Pulmonary artery endothelial cell (primary cell): ENCODE data around the gene RNU6-9. TPM values are rescaled to one million over a fixed set of nuclear protein-coding genes. Genes with fewer than 3 reads are reported as not detected.

ENCODE experiments used
- DNase-seq: peaks from one replicate; pipeline ENCODE4 v3.0.0-alpha.2; 2011; ENCODE audit warnings: low read depth, low spot score
- total RNA-seq: library from RNA; depleted of rRNA; stranded (reverse); fragments of >200 nt; gene quantifications from 2 replicates; pipeline ENCODE4 v1.2.3, GENCODE V29; 2014

Gene RNU6-9
- total RNA-seq, 1 donor from 2014 or later, result not detected

GRCh38 chr19:861756-862580, 31.3 kb upstream of the RNU6-9 start:
- no peak for DNase-seq

DNA sequence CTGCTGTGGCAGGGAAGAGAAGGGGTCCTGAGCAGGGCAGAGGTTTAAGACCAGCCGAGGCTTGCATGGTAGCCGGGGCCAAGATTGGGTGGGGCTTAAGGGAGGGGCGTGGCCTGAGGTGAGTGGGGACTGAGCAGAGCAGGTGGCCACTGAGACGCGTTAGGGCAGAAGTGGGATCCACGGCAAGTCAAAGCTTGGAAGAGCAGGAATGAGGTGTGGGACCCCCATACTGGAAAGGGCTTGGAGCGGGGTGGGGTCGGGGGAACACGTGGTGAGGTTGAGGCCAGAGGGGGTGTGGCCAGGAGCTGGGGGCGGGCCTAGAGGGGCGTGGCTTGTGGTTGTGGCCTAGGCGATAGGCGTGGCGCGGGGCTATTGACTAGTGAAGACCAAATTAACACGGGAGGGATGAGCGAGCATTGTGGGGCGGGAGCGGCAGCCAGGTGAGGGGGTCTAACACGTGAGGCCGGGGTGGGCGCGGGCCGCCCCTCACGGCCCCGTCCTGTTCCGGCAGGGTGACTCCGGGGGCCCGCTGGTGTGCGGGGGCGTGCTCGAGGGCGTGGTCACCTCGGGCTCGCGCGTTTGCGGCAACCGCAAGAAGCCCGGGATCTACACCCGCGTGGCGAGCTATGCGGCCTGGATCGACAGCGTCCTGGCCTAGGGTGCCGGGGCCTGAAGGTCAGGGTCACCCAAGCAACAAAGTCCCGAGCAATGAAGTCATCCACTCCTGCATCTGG, 30.5 kb upstream of the RNU6-9 start:
- no peak for DNase-seq

DNA sequence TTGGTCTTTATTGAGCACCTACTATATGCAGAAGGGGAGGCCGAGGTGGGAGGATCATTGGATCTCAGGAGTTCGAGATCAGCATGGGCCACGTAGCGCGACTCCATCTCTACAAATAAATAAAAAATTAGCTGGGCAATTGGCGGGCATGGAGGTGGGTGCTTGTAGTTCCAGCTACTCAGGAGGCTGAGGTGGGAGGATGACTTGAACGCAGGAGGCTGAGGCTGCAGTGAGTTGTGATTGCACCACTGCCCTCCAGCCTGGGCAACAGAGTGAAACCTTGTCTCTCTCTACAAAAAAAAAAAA, 30.0 kb upstream of the RNU6-9 start:
- DNase-seq, result no peak

- no peak for DNase-seq
Observed at GRCh38 chr19:866769-867300, 26.4 kb upstream of the RNU6-9 start.

GRCh38 chr19:867301-867793, 25.9 kb upstream of the RNU6-9 start:
- no peak for DNase-seq

GRCh38 chr19:867855-868457, 25.3 kb upstream of the RNU6-9 start:
- DNase-seq, result no peak

GRCh38 chr19:868458-869244, 24.6 kb upstream of the RNU6-9 start:
- DNase-seq, result no peak

- peak; percentile 71 for DNase-seq
Observed at GRCh38 chr19:869245-870177, 23.8 kb upstream of the RNU6-9 start.

- DNase-seq, result no peak
Observed at GRCh38 chr19:870314-870713, 23.0 kb upstream of the RNU6-9 start.

- no peak for DNase-seq
Observed at GRCh38 chr19:870963-871401, 22.3 kb upstream of the RNU6-9 start.

DNA sequence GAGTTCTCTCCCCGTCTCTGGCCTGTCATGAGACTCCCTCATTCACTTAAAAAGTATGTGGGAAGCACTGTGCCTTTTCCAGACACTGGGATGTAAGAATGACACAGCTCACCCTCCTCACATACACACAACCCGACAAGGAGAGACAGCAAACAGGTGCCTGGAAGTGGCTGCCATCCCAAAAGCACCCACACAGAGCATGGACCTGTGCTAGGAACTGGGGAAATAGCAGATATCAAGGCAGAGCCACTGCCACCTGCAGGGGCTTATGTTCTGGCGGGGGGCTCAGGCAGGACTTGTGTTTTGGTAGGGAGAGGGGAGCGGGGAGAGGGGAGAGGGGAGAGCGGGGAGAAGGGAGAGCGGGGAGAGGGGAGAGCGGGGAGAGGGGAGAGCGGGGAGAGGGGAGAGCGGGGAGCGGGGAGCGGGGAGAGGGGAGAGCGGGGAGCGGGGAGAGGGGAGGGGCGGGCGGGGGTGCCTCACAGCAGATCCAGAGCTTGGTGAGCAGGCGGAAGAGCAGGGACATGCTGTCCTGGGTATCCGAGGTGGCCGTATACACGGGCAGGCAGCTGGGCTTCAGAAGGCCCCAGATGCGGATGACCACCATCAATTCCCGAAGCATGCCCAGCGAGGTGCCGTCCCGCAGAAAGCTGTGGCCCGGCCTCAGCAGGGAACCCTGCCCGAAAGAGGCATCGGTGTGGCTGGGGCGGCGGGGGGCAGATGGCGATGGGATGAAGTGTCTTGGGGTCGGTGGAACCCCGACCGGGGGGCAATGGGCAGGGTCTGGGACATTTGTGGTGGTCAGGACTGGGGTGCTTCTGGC, 21.6 kb upstream of the RNU6-9 start:
- DNase-seq, result no peak

DNA sequence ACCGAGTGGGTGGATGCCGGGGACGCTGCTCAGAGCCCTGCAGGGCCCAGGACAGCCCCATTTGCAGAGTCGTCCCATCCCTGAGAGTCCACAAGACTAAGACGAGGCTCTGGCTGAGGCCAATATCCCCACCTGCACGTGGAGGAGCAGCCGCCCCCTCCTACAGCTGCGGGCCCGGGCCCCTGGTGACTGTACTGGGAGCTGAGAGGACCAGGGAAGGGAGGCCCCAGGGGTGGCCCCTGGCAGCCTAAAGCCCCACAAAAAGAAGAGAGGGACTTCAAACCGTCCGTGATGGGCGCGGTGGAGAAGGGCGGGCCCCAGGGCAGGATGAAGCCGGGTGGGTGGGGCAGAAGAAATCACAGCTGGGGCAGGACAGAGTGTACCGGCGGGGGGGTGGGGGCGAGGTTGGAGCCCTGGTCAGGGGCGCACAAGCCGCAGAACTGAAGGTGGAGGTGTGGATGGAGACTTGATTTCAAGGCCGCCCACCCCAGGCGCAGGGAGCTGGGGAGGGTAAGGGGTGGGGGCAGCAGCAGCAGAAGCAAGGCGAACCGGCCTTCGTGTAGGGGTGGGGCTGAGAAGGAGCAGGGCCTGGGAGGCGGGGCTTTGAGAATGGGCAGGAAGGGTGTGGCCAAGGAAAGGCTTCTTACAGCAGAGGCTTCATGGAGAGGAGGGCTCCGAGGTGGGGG, 20.9 kb upstream of the RNU6-9 start:
- no peak for DNase-seq

GRCh38 chr19:873084-873483, 20.2 kb upstream of the RNU6-9 start:
- DNase-seq, result no peak

DNA sequence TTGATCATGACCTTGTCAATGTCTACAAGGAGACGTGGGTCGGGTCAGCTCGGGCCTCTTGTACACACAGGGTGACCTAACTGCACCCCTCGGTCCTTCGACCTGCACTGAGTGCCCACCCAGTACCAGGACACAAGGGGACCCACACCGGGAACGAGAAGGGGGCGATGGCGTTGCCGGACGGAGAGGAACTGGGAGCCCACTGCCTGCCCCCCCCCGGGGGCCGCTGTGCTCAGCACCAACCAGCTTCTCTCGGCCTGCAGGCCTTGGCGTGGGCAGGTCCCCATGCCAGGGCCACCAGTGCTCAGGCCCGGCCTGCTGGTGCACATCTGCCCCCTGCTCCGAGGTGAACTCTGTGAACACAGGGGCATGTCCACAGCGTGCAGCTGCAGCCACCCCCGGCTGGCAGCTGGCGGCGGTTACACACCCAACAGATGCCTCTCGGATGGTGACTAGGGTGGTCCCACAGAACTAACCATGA, 19.7 kb upstream of the RNU6-9 start:
- no peak for DNase-seq

GRCh38 chr19:875265-875879, 17.9 kb upstream of the RNU6-9 start:
- DNase-seq, result no peak

- no peak for DNase-seq
Observed at GRCh38 chr19:876089-876488, 17.2 kb upstream of the RNU6-9 start.

GRCh38 chr19:876780-877314, 16.4 kb upstream of the RNU6-9 start:
- no peak for DNase-seq
